LHCN-M2 (cell line): ENCODE measurements around the gene UCMA. TPM values are rescaled to one million over a fixed set of nuclear protein-coding genes. Genes with fewer than 3 reads are reported as not detected.

ENCODE experiments used
- DNase-seq: peaks from one replicate; pipeline ENCODE4 v3.0.0-alpha.2; 2012; ENCODE audit warnings: low read depth
- total RNA-seq: library from RNA; depleted of rRNA; stranded (reverse); fragments of >200 nt; gene quantifications from 2 replicates; pipeline ENCODE4 v1.2.3, GENCODE V29; 2014

Gene UCMA
- total RNA-seq, 1 experiment from 2014 or later, result not detected

GRCh38 chr10:13233358-13233757 is 816 bp downstream of the UCMA start:
- DNase-seq, result no peak

DNA sequence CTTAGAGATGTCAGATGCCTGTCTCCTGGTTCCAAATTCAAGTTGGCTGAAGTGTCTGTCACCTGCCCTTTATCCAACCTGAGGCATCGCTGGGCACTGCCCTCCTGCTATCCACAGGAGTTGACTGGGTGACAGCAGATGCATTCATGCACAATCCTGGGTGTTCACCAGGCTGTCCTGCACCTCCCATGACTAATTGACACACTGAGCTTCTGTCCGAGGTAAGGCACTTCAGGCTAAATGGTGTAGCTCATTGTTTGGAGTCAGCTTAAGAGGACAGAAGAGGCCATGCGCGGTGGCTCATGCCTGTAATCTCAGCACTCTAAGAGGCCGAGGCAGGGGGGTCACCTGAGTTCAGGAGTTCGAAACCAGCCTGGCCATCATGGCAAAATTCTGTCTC is 2.4 kb downstream of the UCMA start:
- no peak for DNase-seq

- no peak for DNase-seq
Observed at GRCh38 chr10:13231190-13231589, 3.0 kb downstream of the UCMA start.

- no peak for DNase-seq
Observed at GRCh38 chr10:13227031-13227430, 7.1 kb downstream of the UCMA start.

- no peak for DNase-seq
Observed at GRCh38 chr10:13225601-13226000, 8.6 kb downstream of the UCMA start.

GRCh38 chr10:13224210-13224995 is 9.8 kb downstream of the UCMA start:
- no peak for DNase-seq

GRCh38 chr10:13223241-13223640 is 10.9 kb downstream of the UCMA start:
- DNase-seq, result no peak

DNA sequence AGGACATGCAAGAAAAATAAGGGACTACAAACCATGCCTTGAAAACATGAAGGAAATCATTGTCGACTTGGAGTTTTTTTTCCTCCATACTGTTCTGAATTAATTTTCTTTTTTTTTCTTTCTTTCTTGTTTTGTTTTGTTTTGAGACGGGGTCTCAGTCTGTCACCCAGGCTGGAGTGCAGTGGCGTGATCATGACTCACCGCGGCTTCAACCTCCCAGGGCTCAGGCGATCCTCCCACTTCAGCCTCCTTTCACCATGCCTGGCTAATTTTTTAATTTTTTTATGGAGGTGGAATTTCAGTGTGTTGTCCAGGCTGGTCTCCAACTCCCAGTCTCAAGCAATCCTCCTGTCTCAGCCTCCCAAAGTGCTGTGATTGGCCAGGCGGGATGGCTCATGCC is 11.6 kb downstream of the UCMA start:
- DNase-seq, result no peak

GRCh38 chr10:13222151-13222550 is 12.0 kb downstream of the UCMA start:
- no peak for DNase-seq

GRCh38 chr10:13221572-13221971 is 12.6 kb downstream of the UCMA start:
- no peak for DNase-seq

GRCh38 chr10:13219685-13220670 is 14.2 kb downstream of the UCMA start:
- DNase-seq, result peak; percentile 47

- DNase-seq, result no peak
Observed at GRCh38 chr10:13218878-13219277, 15.3 kb downstream of the UCMA start.

GRCh38 chr10:13213163-13213562 is 21.0 kb downstream of the UCMA start:
- no peak for DNase-seq

GRCh38 chr10:13206546-13207443 is 27.4 kb downstream of the UCMA start:
- DNase-seq, result peak; percentile 26

DNA sequence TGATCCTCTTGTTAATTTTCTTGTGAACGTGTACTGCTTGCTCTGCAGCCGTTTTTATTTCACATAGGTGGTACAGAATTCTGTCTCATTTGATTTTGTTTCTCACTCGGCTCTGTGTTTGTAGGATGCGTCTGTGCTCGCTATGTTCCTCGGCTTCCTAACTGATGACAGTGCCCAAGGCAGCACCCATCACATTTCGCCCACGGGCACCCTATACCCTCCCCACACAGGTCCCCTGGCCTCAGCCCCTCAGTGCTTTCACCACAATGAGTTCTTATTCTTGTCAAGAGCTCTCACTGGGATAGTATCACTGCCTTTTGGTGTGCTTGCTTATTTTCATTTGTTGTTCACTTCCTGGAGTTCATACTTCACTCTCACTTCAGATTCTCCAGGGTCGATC is 28.1 kb downstream of the UCMA start:
- no peak for DNase-seq

GRCh38 chr10:13201132-13201531 is 33.0 kb downstream of the UCMA start:
- DNase-seq, result no peak

GRCh38 chr10:13195016-13195415 is 39.2 kb downstream of the UCMA start:
- peak; percentile 6 for DNase-seq

GRCh38 chr10:13193637-13194036 is 40.5 kb downstream of the UCMA start:
- no peak for DNase-seq

DNA sequence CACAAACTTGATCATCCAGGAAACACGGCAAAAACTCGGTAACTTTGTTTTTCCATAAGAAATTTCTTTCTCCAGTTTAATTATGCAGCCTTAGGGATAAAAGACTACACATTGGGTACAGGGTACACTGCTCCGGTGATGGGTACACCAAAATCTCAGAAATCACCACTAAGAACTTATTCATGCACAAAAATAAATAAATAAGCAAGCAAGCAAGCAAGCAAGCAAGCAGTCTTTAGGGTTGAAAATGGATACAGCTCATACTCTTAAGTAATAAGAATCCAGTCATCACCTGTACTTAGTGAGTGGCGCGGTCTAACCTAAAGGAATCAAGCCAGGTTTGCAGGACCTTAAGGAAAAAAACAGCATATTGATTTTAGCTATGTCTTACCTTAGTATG is 42.8 kb downstream of the UCMA start:
- DNase-seq, result no peak

DNA sequence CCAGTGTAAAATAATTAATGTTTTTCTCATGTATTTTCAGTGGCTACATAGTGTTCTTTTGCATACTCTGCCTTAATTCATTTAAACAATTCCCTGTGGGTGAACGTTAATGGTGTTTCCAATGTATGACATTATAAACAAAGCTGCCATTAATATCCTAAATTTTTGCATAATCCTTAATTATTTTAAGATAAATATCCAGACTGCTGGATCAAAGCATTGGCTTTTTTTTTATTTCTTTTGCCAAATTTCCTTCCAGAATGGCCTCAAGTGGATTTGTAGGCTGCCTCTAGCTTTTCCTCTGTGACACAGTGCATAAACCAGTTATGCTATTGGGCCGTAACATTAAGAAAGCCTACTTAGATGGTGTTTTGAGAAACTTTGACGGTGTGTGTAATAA is 43.4 kb downstream of the UCMA start:
- no peak for DNase-seq

- no peak for DNase-seq
Observed at GRCh38 chr10:13189961-13190360, 44.2 kb downstream of the UCMA start.

DNA sequence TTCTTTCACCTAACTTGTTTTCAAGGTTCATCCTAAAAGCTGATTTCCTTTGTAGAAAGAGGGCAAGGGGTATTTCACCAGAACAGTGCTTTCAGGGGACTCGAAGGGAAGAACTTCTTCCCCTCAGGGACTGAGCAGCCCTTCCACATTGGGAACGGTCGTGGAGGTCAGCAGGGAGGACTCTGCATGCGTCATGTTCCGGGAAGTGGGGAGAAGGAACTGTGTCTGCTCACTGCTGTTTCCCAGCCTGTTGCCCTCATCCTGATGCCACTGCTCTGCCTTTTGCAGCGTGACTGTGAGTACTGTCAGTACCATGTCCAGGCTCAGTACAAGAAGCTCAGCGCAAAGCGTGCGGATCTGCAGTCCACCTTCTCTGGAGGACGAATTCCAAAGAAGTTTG is 45.6 kb downstream of the UCMA start:
- DNase-seq, result no peak
